HFF-Myc (cell line): Measurements from ENCODE around the gene SGCD.

ENCODE experiments used
- DNase-seq: peaks from one replicate; pipeline ENCODE4 v3.0.0-alpha.2; 2011; ENCODE audit warnings: low read depth; ENCODE audit errors: extremely low read depth
- H3K4me3 ChIP-seq: replicated peaks from 2 replicates; pipeline ENCODE4 v1.5.1; 2011; ENCODE audit warnings: low read depth, mild to moderate bottlenecking, control low read depth, low read length
- TF ChIP-seq, protein P1 (sequence below): IDR thresholded peaks from 2 replicates; pipeline ENCODE4 v1.5.1; 2012; ENCODE audit warnings: mild to moderate bottlenecking, low read depth, low read length, control low read depth; ENCODE audit errors: missing control alignments

Gene SGCD

DNA sequence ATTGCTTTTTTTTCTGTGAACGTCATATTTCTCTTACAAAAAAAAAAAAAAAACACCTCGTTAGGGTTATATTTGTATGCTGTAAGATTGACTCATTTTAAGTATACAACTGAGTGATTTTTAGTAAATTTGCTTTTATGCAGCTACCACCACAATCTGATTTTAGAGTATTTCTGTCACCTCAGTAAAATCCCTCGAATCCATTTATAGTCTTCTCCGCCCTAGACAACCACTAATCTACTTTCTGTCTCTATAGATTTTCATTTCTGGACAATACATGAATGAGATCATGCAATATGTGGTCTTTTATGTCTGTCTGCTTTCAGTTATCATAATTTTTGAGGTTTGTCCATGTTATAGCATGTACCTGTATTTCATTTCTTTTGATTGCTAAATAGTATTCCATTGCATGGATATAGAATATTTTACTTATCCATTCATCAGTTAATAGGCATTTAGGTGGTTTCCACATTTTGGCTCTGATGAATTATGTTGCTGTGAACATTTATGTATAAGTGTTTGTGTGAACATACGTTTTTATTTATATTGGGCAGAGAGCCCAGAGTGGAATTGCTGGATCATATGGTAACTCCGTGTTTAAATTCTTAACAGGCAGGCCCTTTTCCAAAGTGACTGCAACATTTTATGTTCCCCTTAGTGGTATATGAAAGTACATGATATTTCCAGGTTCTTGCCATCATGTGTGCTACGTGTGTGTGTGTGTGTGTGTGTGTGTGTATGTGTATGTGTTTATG, 171.4 kb downstream of the SGCD start:
- DNase-seq: no peak
- TF ChIP-seq, protein P1, sequence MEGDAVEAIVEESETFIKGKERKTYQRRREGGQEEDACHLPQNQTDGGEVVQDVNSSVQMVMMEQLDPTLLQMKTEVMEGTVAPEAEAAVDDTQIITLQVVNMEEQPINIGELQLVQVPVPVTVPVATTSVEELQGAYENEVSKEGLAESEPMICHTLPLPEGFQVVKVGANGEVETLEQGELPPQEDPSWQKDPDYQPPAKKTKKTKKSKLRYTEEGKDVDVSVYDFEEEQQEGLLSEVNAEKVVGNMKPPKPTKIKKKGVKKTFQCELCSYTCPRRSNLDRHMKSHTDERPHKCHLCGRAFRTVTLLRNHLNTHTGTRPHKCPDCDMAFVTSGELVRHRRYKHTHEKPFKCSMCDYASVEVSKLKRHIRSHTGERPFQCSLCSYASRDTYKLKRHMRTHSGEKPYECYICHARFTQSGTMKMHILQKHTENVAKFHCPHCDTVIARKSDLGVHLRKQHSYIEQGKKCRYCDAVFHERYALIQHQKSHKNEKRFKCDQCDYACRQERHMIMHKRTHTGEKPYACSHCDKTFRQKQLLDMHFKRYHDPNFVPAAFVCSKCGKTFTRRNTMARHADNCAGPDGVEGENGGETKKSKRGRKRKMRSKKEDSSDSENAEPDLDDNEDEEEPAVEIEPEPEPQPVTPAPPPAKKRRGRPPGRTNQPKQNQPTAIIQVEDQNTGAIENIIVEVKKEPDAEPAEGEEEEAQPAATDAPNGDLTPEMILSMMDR: no peak
- H3K4me3 ChIP-seq: no peak overlapping the region

DNA sequence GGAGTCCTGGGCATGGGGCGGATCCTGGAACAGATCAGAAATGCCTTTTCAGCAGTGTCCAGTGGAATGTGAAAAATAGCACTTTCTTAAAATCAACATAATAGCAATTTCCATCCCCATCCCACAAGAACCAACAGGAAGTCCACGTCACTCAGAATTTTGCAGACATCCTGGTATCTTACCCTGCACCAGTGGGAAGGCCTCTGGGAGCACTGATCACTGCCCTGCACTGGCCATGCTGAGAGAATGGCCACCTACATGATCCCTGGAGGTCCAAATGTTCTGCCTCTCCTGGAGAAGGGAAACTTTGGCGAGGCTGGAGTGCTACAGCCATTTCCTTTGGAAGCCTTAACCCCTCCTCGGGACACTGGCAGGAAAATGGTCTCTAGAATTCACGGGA, 173.8 kb downstream of the SGCD start:
- TF ChIP-seq, protein P1: no peak
- no peak overlapping the region for H3K4me3 ChIP-seq
- DNase-seq: no peak

DNA sequence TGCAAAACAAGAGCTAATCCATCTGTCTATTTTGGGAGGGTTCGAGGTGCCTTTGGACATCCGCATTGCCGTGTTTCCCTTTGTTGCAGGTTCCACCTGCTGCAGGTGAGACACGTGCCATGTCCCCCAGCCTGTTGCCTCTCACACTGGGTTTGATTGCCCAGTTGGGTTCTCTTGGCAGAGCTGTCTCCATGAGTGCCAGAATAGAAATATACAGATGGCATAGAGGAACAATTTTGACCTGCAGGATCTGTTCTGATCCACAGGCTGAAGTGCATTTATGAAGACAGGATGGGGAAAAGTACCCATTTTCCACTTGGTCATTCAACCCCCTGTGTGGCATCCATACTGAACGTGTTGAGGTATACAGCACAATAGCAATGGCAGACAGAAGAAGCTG, 178.1 kb downstream of the SGCD start:
- TF ChIP-seq, protein P1: no peak
- H3K4me3 ChIP-seq: no peak overlapping the region
- DNase-seq: no peak

DNA sequence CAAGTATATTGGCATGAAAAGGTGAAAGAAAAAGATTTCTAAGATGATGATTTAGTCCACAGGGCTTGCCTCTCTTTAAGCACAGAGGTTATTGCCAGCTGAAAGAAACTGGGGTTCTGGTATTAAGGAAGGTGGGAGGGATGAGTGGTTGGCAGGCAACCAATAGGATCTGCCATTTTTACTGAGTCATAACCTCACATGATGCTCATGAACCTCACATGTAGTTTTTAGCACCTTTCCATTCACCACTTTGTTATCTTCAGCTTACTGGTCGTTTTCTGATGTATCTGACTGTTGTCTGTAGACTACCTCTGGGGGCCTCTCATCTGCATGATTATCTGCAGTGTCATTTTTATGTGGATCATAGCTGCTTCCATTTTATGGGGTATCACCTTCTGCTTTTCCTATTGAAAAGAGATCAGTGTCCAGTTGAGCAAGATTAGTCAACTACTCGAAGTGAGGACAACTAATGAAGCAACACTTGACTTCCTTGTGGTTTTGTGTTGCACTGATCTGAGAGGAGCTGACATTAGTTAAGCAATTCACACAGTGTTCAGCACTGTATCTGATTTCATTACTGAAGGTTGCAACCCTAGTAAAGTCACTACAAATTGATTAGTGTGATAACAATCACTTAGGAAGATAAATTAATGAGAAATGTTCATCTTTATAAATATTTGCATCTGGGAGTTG, 186.3 kb downstream of the SGCD start:
- H3K4me3 ChIP-seq: no peak overlapping the region
- no peak for DNase-seq
- TF ChIP-seq, protein P1: no peak

GRCh38 chr5:156515121-156515520, 188.2 kb downstream of the SGCD start:
- TF ChIP-seq, protein P1: no peak
- DNase-seq: no peak
- H3K4me3 ChIP-seq: no peak overlapping the region

- DNase-seq: no peak
These were observed 188.9 kb downstream of the SGCD start for GRCh38 chr5:156515803-156516360.

More at GRCh38 chr5:156515803-156516360, 188.9 kb downstream of the SGCD start:
- TF ChIP-seq, protein P1: no peak
- H3K4me3 ChIP-seq: no peak overlapping the region
